Right atrium auricular region (tissue), 2 donors: ENCODE measurements around the gene KLRF1. TPM values are rescaled to one million over a fixed set of nuclear protein-coding genes. Genes with fewer than 3 reads are reported as not detected.

Experiments used
- DNase-seq: peaks from one replicate; pipeline ENCODE4 v3.0.0-alpha.2; 2019; ENCODE audit warnings: low spot score
- H3K27ac ChIP-seq, 2 donors: fragments of 200-600 bp; sonication (generic); 1 replicate in 1 of 2; 2 replicates in 1 of 2; pipeline ENCODE4 v1.5.1; 2016 to 2019
- H3K27me3 ChIP-seq, 2 donors: fragments of 200-600 bp; sonication (generic); one replicate each; pipeline versions ENCODE4 v1.5.1 to v1.6.0; 2017 to 2019
- H3K36me3 ChIP-seq: fragments of 200-600 bp; sonication (generic); one replicate; pipeline ENCODE4 v1.5.1; 2016
- H3K4me1 ChIP-seq, 2 donors: fragments of 200-600 bp; sonication (generic); one replicate each; pipeline versions ENCODE4 v1.5.1 to v1.6.0; 2017 to 2019
- H3K4me3 ChIP-seq, 2 donors: fragments of 200-600 bp; sonication (generic); 1 replicate in 1 of 2; 2 replicates in 1 of 2; pipeline ENCODE4 v1.5.1; 2017 to 2019; ENCODE audit warnings: mild to moderate bottlenecking in 1 of 2, moderate library complexity in 1 of 2
- H3K9me3 ChIP-seq, 2 donors: fragments of 200-600 bp; sonication (generic); one replicate each; pipeline ENCODE4 v1.5.1; 2019
- total RNA-seq, 2 donors: library from RNA; depleted of rRNA; stranded (reverse); fragments of >200 nt; gene quantifications; one replicate each; pipeline ENCODE4 v1.1.0, GENCODE V29; 2016
- TF ChIP-seq, protein P1 (sequence below), 2 donors: fragments of 200-600 bp; sonication (generic); IDR thresholded peaks; one replicate each; pipeline ENCODE4 v1.5.1; 2019; ENCODE audit warnings: antibody characterized with exemption in 2 of 2

KLRF1 gene
- under 1 TPM in 1 of 2 donors, not detected in 1; 0.47 TPM for total RNA-seq

- Histone ChIP-seq H3K27me3 (no peaks in the 10 kb centered on the region), H3K4me3 (no peak within 1 kb of the TSS), H3K27ac (no peak within 1 kb of the TSS), H3K4me1 (no peaks in the 10 kb centered on the region), H3K9me3 (no peaks in the 10 kb centered on the region), H3K36me3 (no peaks in the 10 kb centered on the region)
- TF ChIP-seq, protein P1, sequence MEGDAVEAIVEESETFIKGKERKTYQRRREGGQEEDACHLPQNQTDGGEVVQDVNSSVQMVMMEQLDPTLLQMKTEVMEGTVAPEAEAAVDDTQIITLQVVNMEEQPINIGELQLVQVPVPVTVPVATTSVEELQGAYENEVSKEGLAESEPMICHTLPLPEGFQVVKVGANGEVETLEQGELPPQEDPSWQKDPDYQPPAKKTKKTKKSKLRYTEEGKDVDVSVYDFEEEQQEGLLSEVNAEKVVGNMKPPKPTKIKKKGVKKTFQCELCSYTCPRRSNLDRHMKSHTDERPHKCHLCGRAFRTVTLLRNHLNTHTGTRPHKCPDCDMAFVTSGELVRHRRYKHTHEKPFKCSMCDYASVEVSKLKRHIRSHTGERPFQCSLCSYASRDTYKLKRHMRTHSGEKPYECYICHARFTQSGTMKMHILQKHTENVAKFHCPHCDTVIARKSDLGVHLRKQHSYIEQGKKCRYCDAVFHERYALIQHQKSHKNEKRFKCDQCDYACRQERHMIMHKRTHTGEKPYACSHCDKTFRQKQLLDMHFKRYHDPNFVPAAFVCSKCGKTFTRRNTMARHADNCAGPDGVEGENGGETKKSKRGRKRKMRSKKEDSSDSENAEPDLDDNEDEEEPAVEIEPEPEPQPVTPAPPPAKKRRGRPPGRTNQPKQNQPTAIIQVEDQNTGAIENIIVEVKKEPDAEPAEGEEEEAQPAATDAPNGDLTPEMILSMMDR (IDR thresholded peaks at IDR 0.05), result no peak
- no peak for DNase-seq
Measured at GRCh38 chr12:9827209-9827888, at the start of gene KLRF1. Gene KLRF1 (plus strand): TSS chr12:9827481. CDS start chr12:9827545, 64 bp downstream.

DNA sequence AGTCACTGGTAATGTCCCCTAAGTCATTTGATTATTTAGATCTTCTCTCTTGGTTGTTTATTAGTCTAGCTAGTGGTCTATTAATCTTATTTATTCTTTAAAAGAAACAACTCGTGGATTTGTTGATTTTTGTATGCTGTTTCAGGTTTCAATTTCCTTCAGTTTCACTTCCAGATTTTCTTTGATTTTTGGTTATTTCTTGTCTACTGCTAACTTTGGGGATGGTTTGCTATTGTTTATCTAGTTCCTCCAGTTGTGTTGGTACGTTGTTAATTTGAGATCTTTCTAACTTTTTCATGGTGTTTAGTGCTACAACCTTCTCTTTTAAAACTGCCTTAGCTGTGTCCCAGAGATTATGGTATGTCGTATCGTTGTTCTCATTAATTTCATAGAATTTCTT is 48.1 kb upstream of the KLRF1 start:
- Histone ChIP-seq H3K27ac (no peak overlapping the region), H3K4me3 (no peak overlapping the region), H3K36me3 (no peaks in the 10 kb centered on the region), H3K4me1 (no peaks in the 10 kb centered on the region), H3K9me3 (no peaks in the 10 kb centered on the region), H3K27me3 (peaks cover 0 to 2% of the 10 kb centered on the region in 2 donors)
- DNase-seq, result no peak
- TF ChIP-seq, protein P1 (IDR thresholded peaks at IDR 0.05), result no peak

DNA sequence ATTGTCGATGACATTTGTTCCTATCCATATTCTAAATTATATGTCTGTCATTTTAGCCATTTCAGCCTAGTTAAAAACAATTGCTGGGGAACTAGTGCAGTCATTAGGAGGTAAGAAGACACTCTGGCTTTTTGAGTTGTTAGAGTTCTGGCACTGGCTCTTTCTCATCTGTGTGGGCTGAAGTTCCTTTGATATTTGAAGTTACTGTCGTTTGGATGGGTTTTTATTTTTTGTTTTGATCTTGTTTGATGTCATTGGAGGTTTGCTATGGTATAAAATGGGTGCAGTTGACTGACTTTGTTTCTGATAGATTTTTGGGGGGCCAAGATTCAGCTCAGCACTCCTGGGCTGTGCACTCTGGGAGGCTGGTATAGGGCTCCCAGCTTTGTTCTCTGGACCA is 45.9 kb upstream of the KLRF1 start:
- no peak overlapping the region for H3K4me3 ChIP-seq
- no peak overlapping the region for H3K27ac ChIP-seq
- H3K36me3 ChIP-seq, result no peaks in the 10 kb centered on the region
- TF ChIP-seq, protein P1 (IDR thresholded peaks at IDR 0.05), result no peak
- no peaks in the 10 kb centered on the region for H3K9me3 ChIP-seq
- H3K27me3 ChIP-seq, result peaks cover 0 to 2% of the 10 kb centered on the region in 2 donors
- no peak for DNase-seq
- H3K4me1 ChIP-seq, result no peaks in the 10 kb centered on the region

GRCh38 chr12:9782547-9783382 is 44.5 kb upstream of the KLRF1 start:
- DNase-seq, result no peak
- TF ChIP-seq, protein P1 (IDR thresholded peaks at IDR 0.05), result no peak
- H3K36me3 ChIP-seq, result no peaks in the 10 kb centered on the region
- no peak overlapping the region for H3K27ac ChIP-seq
- H3K27me3 ChIP-seq, result peaks cover 0 to 2% of the 10 kb centered on the region in 2 donors
- no peak overlapping the region for H3K4me3 ChIP-seq
- H3K9me3 ChIP-seq, result no peaks in the 10 kb centered on the region
- no peaks in the 10 kb centered on the region for H3K4me1 ChIP-seq

DNA sequence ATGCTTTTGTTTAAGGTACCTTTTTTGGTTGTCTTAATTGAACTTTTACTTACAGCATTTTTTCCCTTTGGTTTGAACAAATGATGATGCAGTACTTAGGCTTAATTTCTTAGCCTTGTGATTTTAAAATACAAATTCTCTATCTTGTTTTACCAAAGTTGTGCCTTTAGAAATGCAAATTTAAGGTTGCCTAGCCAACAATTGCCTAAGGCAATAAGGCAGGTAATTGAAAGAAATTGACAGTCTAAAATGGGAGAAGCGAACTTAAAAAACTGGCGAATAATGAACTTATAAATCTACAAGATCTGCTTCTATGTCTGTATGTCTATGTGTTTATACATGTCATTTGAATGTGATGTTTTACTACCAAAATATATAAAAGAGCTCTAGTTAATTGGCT is 43.0 kb upstream of the KLRF1 start:
- H3K36me3 ChIP-seq, result no peaks in the 10 kb centered on the region
- no peak overlapping the region for H3K4me3 ChIP-seq
- H3K9me3 ChIP-seq, result no peaks in the 10 kb centered on the region
- H3K27me3 ChIP-seq, result peaks cover 0 to 2% of the 10 kb centered on the region in 2 donors
- no peak for DNase-seq
- no peaks in the 10 kb centered on the region for H3K4me1 ChIP-seq
- TF ChIP-seq, protein P1 (IDR thresholded peaks at IDR 0.05), result no peak
- H3K27ac ChIP-seq, result no peak overlapping the region
